A673 (cell line): ENCODE measurements around the gene PRKCSH. TPM values are rescaled to one million over a fixed set of nuclear protein-coding genes. Genes with fewer than 3 reads are reported as not detected.
A peak's percentile ranks its signal among the peaks of the same experiment; 100 is the strongest.

Source experiments
- BruUV-seq: library from RNA; stranded (reverse); fragments of 400-500 nt; replicated peaks from 2 replicates; lab custom pipeline; 2021; lab: Mats Ljungman, UMichigan
- CTCF ChIA-PET: fragments of 300-600 bp; sonication (Branson Sonifier 250); formaldehyde crosslinking; loops from one replicate; lab custom pipeline; 2022; ENCODE audit warnings: antibody characterized with exemption; lab: Charles Lee
- POLR2A ChIA-PET: fragments of 300-600 bp; sonication (Branson Sonifier 250); formaldehyde crosslinking; loops from one replicate; lab custom pipeline; 2022; ENCODE audit warnings: antibody characterized with exemption; ENCODE audit not compliant: low non-redundant PET; lab: Charles Lee
- DNase-seq: peaks from one replicate; pipeline ENCODE4 v3.0.0-alpha.2; 2015; ENCODE audit warnings: low spot score
- H3K27ac ChIP-seq: fragments of 200-600 bp; sonication (generic); 2 replicates; pipeline ENCODE4 v1.5.1; 2016; ENCODE audit warnings: mixed run types, low read depth, mild to moderate bottlenecking, mixed read lengths, antibody characterized with exemption, low read length; ENCODE audit not compliant: poor library complexity, severe bottlenecking
- H3K27me3 ChIP-seq: fragments of 200-600 bp; sonication (generic); replicated peaks from 2 replicates; pipeline ENCODE4 v1.6.1; 2017; ENCODE audit warnings: mixed run types, low read depth, mild to moderate bottlenecking, mixed read lengths, antibody characterized with exemption, low read length; ENCODE audit not compliant: insufficient read depth, poor library complexity
- H3K36me3 ChIP-seq: fragments of 200-600 bp; sonication (generic); 2 replicates; pipeline ENCODE4 v1.6.1; 2016; ENCODE audit warnings: mixed run types, mild to moderate bottlenecking, mixed read lengths, antibody characterized with exemption, low read length; ENCODE audit not compliant: insufficient read depth, poor library complexity, severe bottlenecking
- H3K4me1 ChIP-seq: fragments of 200-600 bp; sonication (generic); 2 replicates; pipeline ENCODE4 v1.6.1; 2017; ENCODE audit warnings: mixed run types, mild to moderate bottlenecking, mixed read lengths, antibody characterized with exemption, low read length; ENCODE audit not compliant: insufficient read depth, poor library complexity, severe bottlenecking
- H3K4me3 ChIP-seq: fragments of 200-600 bp; sonication (generic); 2 replicates; pipeline ENCODE4 v1.5.1; 2016; ENCODE audit warnings: low read depth, mixed run types, mild to moderate bottlenecking, mixed read lengths, low read length; ENCODE audit not compliant: poor library complexity, severe bottlenecking
- H3K9me3 ChIP-seq: fragments of 200-600 bp; sonication (generic); 2 replicates; pipeline ENCODE4 v1.6.1; 2016; ENCODE audit warnings: mixed run types, low read depth, mild to moderate bottlenecking, mixed read lengths, antibody characterized with exemption, low read length; ENCODE audit not compliant: poor library complexity, severe bottlenecking
- EZH2 ChIP-seq: fragments of 200-600 bp; sonication (generic); IDR thresholded peaks from 2 replicates; pipeline ENCODE4 v1.6.1; 2017; ENCODE audit warnings: borderline replicate concordance, low read depth, mild to moderate bottlenecking, mixed read lengths, antibody characterized with exemption, low read length; ENCODE audit not compliant: poor library complexity, severe bottlenecking
- intact Hi-C: fragments of 100-400 bp; cut with micrococcal nuclease; formaldehyde crosslinking; loops from one replicate; pipeline ENCODE4 v1.10.0; 2022; ENCODE audit not compliant: unreplicated experiment
- microRNA-seq: library from miRNA; unstranded; fragments of <30 nt; microRNA quantifications from one replicate; pipeline ENCODE4 v1.2.0, GENCODE V29; 2021
- total RNA-seq: library from RNA; stranded (reverse); gene quantifications from 2 replicates; pipeline ENCODE4 v1.2.3, GENCODE V29; 2021
- TF ChIP-seq, protein P1 (sequence below): fragments of 300-800, 200-600 bp; sonication (generic); conservative IDR thresholded peaks from 2 replicates; pipeline ENCODE4 v1.5.1; 2017; ENCODE audit warnings: low read depth, mild to moderate bottlenecking, antibody characterized with exemption, low read length, moderate library complexity, mixed read lengths

PRKCSH gene
- total RNA-seq, 1 experiment from 2014 or later = 468 TPM

DNA sequence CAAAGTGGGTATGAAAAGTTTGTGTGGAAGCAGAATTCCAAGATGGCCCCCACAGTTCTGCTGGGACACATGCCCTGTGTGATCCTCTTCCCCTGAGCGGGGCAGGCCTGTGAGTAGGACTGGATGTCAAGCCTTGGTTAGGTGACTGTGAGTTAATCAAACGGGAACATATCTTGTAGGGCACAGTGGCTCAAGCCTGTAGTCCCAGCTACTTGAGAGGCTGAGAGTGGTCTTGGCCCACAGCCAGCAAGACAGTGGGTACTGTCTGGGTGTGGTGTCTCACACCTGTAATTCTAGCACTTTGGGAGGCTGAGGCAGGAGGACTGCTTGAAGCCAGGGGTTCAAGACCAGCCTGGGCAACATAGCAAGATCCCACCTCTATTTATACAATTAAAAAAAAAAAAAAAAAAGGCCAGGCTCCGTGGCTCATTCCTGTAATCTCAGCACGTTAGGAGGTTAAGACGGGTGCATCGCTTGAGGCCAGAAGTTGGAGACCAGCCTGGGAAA lies 63.8 kb downstream of the PRKCSH start:
- TF ChIP-seq, protein P1, sequence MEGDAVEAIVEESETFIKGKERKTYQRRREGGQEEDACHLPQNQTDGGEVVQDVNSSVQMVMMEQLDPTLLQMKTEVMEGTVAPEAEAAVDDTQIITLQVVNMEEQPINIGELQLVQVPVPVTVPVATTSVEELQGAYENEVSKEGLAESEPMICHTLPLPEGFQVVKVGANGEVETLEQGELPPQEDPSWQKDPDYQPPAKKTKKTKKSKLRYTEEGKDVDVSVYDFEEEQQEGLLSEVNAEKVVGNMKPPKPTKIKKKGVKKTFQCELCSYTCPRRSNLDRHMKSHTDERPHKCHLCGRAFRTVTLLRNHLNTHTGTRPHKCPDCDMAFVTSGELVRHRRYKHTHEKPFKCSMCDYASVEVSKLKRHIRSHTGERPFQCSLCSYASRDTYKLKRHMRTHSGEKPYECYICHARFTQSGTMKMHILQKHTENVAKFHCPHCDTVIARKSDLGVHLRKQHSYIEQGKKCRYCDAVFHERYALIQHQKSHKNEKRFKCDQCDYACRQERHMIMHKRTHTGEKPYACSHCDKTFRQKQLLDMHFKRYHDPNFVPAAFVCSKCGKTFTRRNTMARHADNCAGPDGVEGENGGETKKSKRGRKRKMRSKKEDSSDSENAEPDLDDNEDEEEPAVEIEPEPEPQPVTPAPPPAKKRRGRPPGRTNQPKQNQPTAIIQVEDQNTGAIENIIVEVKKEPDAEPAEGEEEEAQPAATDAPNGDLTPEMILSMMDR = no peak
- no peak for TF ChIP-seq EZH2
- H3K4me3 ChIP-seq = no peak overlapping the region
- no peaks in the 10 kb centered on the region for H3K4me1 ChIP-seq
- intact Hi-C loops = no loop called here
- no peak for DNase-seq
- H3K27me3 ChIP-seq = no peaks in the 10 kb centered on the region
- H3K36me3 ChIP-seq = peaks cover 7% of the 10 kb centered on the region
- no peaks in the 10 kb centered on the region for H3K9me3 ChIP-seq
- ChIA-PET POLR2A (no interaction called here), CTCF (no interaction called here)
- BruUV-seq = no TSS peak
- H3K27ac ChIP-seq = no peak overlapping the region

DNA sequence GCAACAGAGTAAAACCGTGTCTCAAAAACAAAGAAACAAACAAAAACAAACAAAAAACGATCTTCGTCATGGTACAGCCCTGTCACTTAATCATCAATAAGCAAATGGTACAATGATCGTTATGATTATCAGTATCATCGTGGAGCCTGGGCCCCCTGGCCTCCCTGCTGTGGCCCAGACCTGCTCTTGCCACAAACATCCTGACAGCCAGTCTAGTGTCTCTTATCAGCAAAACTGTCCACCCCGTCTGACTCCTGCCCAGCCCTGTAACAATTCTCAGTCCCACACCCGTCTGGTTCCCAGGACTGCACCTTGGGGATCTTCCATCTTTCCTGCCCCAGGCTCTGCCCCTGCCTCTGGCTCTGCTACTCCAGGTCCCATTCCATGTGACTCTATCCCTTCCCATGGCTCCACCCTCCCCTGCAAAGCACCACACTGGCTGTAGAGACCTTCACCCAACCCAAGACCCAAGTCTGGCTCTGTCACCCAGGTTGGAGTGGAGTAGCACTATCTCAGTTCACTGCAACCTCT lies 64.5 kb downstream of the PRKCSH start:
- intact Hi-C loops = no loop called here
- H3K36me3 ChIP-seq = peaks cover 7% of the 10 kb centered on the region
- ChIA-PET CTCF (no interaction called here), POLR2A (no interaction called here)
- H3K27ac ChIP-seq = no peak overlapping the region
- no peaks in the 10 kb centered on the region for H3K4me1 ChIP-seq
- no peak for DNase-seq
- no peaks in the 10 kb centered on the region for H3K9me3 ChIP-seq
- H3K27me3 ChIP-seq = no peaks in the 10 kb centered on the region
- TF ChIP-seq, protein P1 = no peak
- TF ChIP-seq EZH2 = no peak
- BruUV-seq = no TSS peak
- no peak overlapping the region for H3K4me3 ChIP-seq

Small RNA genes lying within 50 kb of the gene (microRNA-seq; reads per million reads assigned to microRNA genes)
- gene MIR7974 = 11.1 reads per million, percentile 32 among the genes with 10 or more reads in this experiment

Other genes starting within 250 kb of the PRKCSH start
- 85.8 and 90.9 TPM in 2 replicates for gene KANK2, start 238.1 kb upstream of the PRKCSH start, total RNA-seq
- gene ANGPTL8, start 196.0 kb upstream of the PRKCSH start, total RNA-seq = not detected in 2 replicates
- 15.6 and 24.5 TPM in 2 replicates for gene DOCK6, start 173.1 kb upstream of the PRKCSH start, total RNA-seq
- not detected in 2 replicates for gene TSPAN16, start 139.5 kb upstream of the PRKCSH start, total RNA-seq
- gene RAB3D, start 96.0 kb upstream of the PRKCSH start, total RNA-seq = 25.4 and 35.5 TPM in 2 replicates
- gene TMEM205, start 89.4 kb upstream of the PRKCSH start, total RNA-seq = 94.3 and 100 TPM in 2 replicates
- 7.9 and 11.6 TPM in 2 replicates for gene CCDC159, start 89.1 kb upstream of the PRKCSH start, total RNA-seq
- 19.0 and 20.2 TPM in 2 replicates for gene PLPPR2, start 80.2 kb upstream of the PRKCSH start, total RNA-seq
- gene SWSAP1, start 61.0 kb upstream of the PRKCSH start, total RNA-seq = 2.5 and 3.3 TPM in 2 replicates
- 5.3 and 6.0 TPM in 2 replicates for gene EPOR, start 51.3 kb upstream of the PRKCSH start, total RNA-seq
- gene RGL3, start 16.3 kb upstream of the PRKCSH start, total RNA-seq = 0.28 TPM in 1 of 2 replicates, not detected in the other
- 0.39 and 1.4 TPM in 2 replicates for gene ODAD3, start 514 bp upstream of the PRKCSH start, total RNA-seq
- gene ELAVL3, start 45.4 kb downstream of the PRKCSH start, total RNA-seq = 5.3 TPM in 2 replicates
- 15.9 and 16.4 TPM in 2 replicates for gene ZNF653, start 70.2 kb downstream of the PRKCSH start, total RNA-seq
- 64.7 and 74.8 TPM in 2 replicates for gene ECSIT, start 93.5 kb downstream of the PRKCSH start, total RNA-seq
- 0.60 TPM in 1 of 2 replicates, not detected in the other for gene CNN1, start 103.2 kb downstream of the PRKCSH start, total RNA-seq
- 83.5 and 97.9 TPM in 2 replicates for gene ELOF1, start 123.6 kb downstream of the PRKCSH start, total RNA-seq
- not detected in 2 replicates for gene ACP5, start 142.0 kb downstream of the PRKCSH start, total RNA-seq
- 13.9 and 14.0 TPM in 2 replicates for gene ZNF627, start 161.8 kb downstream of the PRKCSH start, total RNA-seq